Right lobe of liver (tissue), 6 donors: Measurements from ENCODE around the gene ADO. TPM values are rescaled to one million over a fixed set of nuclear protein-coding genes. Genes with fewer than 3 reads are reported as not detected.

ENCODE experiments used
- ATAC-seq, 4 donors: fragments of 200-7000 bp; cut with Tn5 transposase; one replicate each; pipeline ENCODE4 v1.9.1; 2020; ENCODE audit warnings: mild to moderate bottlenecking in 4 of 4, moderate library complexity in 4 of 4
- DNase-seq, 3 donors: peaks; one replicate each; pipeline ENCODE4 v3.0.0-alpha.2; 2020
- H3K27ac ChIP-seq, 3 donors: fragments of 200-600 bp; one replicate each; pipeline ENCODE4 v1.8.0; 2022
- H3K27me3 ChIP-seq, 2 donors: fragments of 200-600 bp; one replicate each; pipeline ENCODE4 v1.8.0; 2022
- H3K36me3 ChIP-seq, 4 donors: fragments of 200-600 bp; sonication (generic) in 1 of 4; one replicate each; pipeline versions ENCODE4 v1.5.1 to v1.8.0; 2017 to 2022; ENCODE audit warnings: control low read depth in 1 of 4
- H3K4me1 ChIP-seq, 4 donors: fragments of 200-600 bp; sonication (generic) in 1 of 4; one replicate each; pipeline versions ENCODE4 v1.5.1 to v1.8.0; 2017 to 2022; ENCODE audit warnings: control low read depth in 1 of 4
- H3K4me3 ChIP-seq, 3 donors: fragments of 200-600 bp; one replicate each; pipeline ENCODE4 v1.8.0; 2022
- H3K9me3 ChIP-seq, 4 donors: fragments of 200-600 bp; sonication (generic) in 1 of 4; one replicate each; pipeline versions ENCODE4 v1.5.1 to v1.8.0; 2017 to 2022; ENCODE audit warnings: control low read depth in 1 of 4
- POLR2A ChIP-seq: fragments of 450-650 bp; IDR thresholded peaks from one replicate; pipeline ENCODE4 v1.6.1; 2017; ENCODE audit warnings: antibody characterized with exemption, mild to moderate bottlenecking
- WGBS: methylation state at CpG from one replicate; pipeline ENCODE4 v1.1.6; 2018; ENCODE audit warnings: low coverage, low lambda C conversion rate; ENCODE audit not compliant: insufficient coverage; ENCODE audit errors: missing lambda C conversion rate; 5-methylcytosine and 5-hydroxymethylcytosine counted together
- intact Hi-C, 2 donors: fragments of 100-400 bp; cut with DNase I; formaldehyde crosslinking; loops; one replicate each; pipeline versions ENCODE4 v1.11.2 to v1.14.1; 2022
- total RNA-seq, 6 experiments: library from RNA; depleted of rRNA in 2 of 6; stranded (reverse); fragments of >200 nt in 2 of 6; fragmentation: NEBNext Ultra II Directional in 3 of 6; extraction: Animal tissue kit (Norgen Biotek cat#: 25700) in 3 of 6; gene quantifications; one replicate each; pipeline versions ENCODE4 v1.1.0 to v1.2.4, GENCODE V29; 2016 to 2023
- TF ChIP-seq, protein P1 (sequence below), 4 donors: fragments of 200-600 bp in 3 of 4; fragments of 450-650 bp in 1 of 4; IDR thresholded peaks; one replicate each; pipeline versions ENCODE4 v1.5.1 to v1.8.0; 2016 to 2022; ENCODE audit warnings: antibody characterized with exemption in 4 of 4, mild to moderate bottlenecking in 2 of 4
- donor health status: DM: no; HTN: yes; CAD: no.
- donor health status: DM: no; HTN: no; CAD: no.
- donor health status: DM: no; HTN: no; CAD: no.
- donor health status: DM: no; HTN: yes; CAD: no.
- donor health status: DM: no; HTN: yes; CAD: no.

ADO gene
- total RNA-seq, 6 experiments from 2014 or later, result 4.2 to 8.3 (median 5.5) TPM

DNA sequence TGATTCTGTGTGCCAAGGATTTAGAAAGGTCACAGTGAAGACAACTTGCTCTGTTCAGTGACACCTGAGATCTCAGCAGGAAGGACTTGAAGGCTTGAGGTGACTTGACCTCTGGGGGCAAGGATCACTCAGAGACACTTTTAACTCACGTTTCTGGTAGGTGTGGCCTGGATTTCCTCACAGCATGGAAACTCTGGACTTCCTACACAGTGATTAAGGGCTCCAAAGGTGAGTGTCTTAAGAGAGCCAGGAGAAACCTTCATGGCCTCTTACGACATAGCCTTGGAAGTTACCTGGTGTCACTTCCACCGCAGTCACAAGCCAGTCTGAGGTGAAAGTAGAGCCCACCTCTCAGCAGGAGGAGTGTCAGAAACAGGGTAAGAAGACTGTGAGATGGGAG, 38.1 kb upstream of the ADO start:
- Histone ChIP-seq H3K9me3 (no peaks in the 10 kb centered on the region), H3K27me3 (no peaks in the 10 kb centered on the region), H3K4me3 (no peak overlapping the region), H3K4me1 (peaks cover 0 to 3% (median 0%) of the 10 kb centered on the region in 4 donors), H3K36me3 (no peaks in the 10 kb centered on the region), H3K27ac (no peak overlapping the region)
- intact Hi-C loops, result no loop called here
- DNase-seq (no peak), ATAC-seq (no peak)
- 62% methylated on average over 3 of the region's 3 CpGs for WGBS
- TF ChIP-seq, protein P1, sequence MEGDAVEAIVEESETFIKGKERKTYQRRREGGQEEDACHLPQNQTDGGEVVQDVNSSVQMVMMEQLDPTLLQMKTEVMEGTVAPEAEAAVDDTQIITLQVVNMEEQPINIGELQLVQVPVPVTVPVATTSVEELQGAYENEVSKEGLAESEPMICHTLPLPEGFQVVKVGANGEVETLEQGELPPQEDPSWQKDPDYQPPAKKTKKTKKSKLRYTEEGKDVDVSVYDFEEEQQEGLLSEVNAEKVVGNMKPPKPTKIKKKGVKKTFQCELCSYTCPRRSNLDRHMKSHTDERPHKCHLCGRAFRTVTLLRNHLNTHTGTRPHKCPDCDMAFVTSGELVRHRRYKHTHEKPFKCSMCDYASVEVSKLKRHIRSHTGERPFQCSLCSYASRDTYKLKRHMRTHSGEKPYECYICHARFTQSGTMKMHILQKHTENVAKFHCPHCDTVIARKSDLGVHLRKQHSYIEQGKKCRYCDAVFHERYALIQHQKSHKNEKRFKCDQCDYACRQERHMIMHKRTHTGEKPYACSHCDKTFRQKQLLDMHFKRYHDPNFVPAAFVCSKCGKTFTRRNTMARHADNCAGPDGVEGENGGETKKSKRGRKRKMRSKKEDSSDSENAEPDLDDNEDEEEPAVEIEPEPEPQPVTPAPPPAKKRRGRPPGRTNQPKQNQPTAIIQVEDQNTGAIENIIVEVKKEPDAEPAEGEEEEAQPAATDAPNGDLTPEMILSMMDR (IDR thresholded peaks at IDR 0.05), result no peak
- no peak for TF ChIP-seq POLR2A

GRCh38 chr10:62769574-62770242, 34.8 kb upstream of the ADO start:
- peaks cover 0 to 3% (median 0%) of the 10 kb centered on the region in 4 donors for H3K4me1 ChIP-seq
- ATAC-seq (no peak), DNase-seq (no peak)
- no peaks in the 10 kb centered on the region for H3K9me3 ChIP-seq
- H3K4me3 ChIP-seq, result no peak overlapping the region
- 83% methylated on average over 1 of the region's 1 CpG for WGBS
- TF ChIP-seq POLR2A, result no peak
- TF ChIP-seq, protein P1 (IDR thresholded peaks at IDR 0.05), result no peak
- H3K27me3 ChIP-seq, result no peaks in the 10 kb centered on the region
- no peak overlapping the region for H3K27ac ChIP-seq
- no peaks in the 10 kb centered on the region for H3K36me3 ChIP-seq
- intact Hi-C loops, result no loop called here

- Histone ChIP-seq H3K9me3 (no peaks in the 10 kb centered on the region), H3K36me3 (no peaks in the 10 kb centered on the region), H3K4me1 (peaks cover 0 to 3% (median 0%) of the 10 kb centered on the region in 4 donors), H3K27me3 (no peaks in the 10 kb centered on the region), H3K27ac (no peak overlapping the region), H3K4me3 (no peak overlapping the region)
- ATAC-seq (no peak), DNase-seq (no peak)
- intact Hi-C loops, result no loop called here
- WGBS, result 74% methylated on average over 5 of the region's 7 CpGs
- TF ChIP-seq, protein P1 (IDR thresholded peaks at IDR 0.05), result no peak
- TF ChIP-seq POLR2A, result no peak
Measured at GRCh38 chr10:62772186-62772974, 32.1 kb upstream of the ADO start.

GRCh38 chr10:62778125-62778524, 26.4 kb upstream of the ADO start:
- no peaks in the 10 kb centered on the region for H3K9me3 ChIP-seq
- no peak overlapping the region for H3K27ac ChIP-seq
- no peaks in the 10 kb centered on the region for H3K4me1 ChIP-seq
- ATAC-seq (no peak), DNase-seq (no peak)
- TF ChIP-seq, protein P1 (IDR thresholded peaks at IDR 0.05), result no peak
- TF ChIP-seq POLR2A, result no peak
- H3K36me3 ChIP-seq, result no peaks in the 10 kb centered on the region
- H3K27me3 ChIP-seq, result no peaks in the 10 kb centered on the region
- H3K4me3 ChIP-seq, result no peak overlapping the region
- WGBS, result 79% methylated on average over 2 of the region's 2 CpGs
- intact Hi-C loops, result no loop called here
